C1 segment of cervical spinal cord (tissue), 14 donors: ENCODE results near the gene PTPA.

Source experiments
- DNase-seq, 14 donors: peaks; one replicate each; lab custom pipeline; 2025; lab: John Stamatoyannopoulos, UW

The PTPA gene

DNA sequence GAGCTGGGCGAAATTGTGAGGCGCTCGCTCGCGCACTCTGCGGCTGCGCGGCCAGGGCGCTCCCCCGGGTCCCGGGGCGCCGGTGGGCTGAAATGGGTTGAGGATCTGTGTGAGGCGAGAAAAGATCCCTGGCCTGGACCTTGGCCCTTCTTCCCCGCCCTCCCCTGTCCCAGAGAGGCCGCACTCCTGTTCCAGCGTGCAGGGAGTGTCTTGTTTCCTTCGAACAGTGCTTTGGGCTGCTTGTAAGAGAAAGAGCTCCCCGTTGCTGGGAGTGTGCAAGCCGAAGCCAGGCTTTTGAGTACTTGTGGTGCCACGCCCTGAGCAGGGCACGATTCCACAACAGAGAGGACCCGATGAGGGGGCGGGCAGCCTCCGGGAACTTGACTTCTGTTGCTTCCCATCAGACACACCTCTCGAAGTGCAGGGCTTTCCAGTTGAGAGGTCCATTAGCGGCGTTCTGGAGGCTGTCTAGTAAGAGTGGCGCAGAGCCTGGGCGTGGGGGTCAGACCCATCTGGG is 29.8 kb upstream of the PTPA start:
- DNase-seq: no peak

DNA sequence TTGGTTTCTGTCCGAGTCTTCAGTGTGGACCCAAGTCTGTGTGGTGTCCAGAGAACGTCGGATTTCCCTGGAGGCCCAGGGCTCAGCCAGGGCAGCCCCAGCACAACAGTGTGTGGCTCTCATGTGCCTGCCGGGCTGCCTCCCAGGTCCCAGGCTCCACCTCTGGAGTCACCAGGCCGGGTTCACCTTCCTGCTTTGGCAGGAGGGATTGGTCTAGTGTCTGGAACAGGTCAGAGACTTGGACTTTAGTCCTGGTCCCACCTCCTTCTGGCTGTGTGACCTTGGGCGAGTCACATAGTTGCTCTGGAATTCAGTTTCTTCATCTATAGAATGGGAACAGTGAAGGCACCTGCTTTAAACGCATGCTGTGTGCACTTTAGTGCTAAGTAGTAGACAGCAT is 27.1 kb upstream of the PTPA start:
- DNase-seq: no peak

DNA sequence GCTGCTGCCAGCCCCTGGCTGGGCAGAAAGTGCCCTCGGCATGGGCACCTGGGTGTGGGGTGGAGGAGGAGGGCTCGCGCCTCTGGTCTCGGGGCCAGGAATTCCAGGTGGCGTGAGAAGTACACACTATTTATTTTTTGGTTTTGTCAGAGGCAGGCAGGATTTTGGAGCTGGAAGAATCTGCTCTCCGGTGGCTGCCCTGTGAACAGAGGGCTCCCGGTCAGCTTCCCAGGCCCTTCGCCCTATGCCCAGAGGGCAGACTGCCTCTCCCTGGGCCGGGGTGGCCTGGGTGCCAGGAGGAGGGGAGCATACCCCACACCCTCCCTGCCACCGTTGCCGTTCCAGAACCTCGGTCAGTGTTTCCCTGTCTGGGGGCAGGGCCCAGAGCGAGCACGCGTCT is 22.0 kb upstream of the PTPA start:
- no peak for DNase-seq

DNA sequence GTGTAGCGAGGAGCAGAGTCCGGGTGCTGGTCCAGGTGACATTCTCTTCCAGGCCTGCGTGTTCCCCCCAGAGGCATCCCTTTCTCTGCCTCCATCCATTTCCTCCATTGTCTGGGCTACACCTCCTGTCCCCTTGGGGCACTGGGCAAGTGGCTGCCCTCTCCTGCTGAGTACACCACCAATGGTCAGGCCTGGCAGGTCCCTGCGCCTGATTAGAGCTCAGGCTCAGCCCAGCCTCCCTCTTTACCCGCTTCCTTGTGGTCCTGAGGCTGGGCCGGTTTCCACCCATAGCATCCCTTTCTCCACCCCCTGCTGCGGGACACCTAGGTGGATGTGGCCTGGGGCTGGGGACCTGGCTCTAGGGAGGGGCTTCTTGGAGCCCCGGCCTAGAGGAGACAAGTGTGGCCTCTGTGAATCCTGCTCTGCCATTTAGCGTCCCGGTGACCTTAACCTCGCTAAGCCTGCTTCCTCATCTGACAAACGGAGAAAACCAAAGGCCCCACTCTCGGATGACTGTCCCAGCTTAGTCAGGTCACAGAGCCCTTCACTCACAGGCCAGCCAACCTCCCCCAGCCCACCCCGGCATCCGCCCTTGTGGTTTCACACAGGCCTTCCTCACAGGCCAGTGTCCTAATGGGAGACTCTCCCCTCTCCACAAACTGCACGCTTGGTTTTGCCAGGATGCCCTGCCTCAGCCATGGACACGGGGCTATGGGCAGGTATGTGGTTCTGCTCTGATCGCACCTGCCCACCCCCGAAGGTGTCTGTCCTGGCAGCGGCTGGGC is 17.4 kb upstream of the PTPA start:
- DNase-seq: no peak

DNA sequence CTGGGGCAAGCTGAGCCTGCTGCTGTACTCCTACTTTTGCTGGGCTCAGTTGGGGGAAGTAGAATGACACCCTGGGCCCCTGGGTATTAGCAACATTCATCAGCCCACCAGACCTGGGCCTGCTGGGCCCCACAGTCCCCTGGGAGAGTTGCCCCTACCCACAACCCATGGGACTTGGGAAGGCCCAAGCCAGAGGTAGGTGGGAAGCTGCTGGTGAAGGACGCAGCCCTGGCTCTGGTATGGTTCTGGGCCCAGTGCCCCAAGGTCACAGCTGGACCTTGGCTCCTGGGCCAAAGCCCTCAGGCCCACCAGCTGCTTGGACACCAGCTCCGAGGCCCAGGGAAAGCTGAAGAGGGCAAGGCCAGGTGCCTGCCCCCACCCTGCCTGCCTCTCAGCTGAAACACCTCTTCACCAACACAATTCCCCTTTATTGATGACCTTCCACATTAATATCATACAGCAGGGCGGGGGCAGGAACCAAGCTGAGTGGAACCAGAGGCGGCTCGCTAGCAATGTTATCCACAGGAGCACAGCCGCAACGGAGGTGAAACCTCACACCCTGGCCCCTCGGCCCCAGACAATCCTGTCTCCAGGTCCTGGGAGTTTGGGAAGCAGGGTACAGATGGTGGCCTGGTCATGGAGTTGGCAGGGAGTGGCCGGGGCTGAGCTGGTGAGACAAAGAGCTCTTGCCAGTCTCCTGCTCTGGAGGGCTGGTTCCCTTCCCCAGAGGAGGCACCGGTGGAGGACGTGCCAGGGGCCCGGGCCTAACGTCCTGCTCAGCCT is 16.6 kb upstream of the PTPA start:
- no peak for DNase-seq

DNA sequence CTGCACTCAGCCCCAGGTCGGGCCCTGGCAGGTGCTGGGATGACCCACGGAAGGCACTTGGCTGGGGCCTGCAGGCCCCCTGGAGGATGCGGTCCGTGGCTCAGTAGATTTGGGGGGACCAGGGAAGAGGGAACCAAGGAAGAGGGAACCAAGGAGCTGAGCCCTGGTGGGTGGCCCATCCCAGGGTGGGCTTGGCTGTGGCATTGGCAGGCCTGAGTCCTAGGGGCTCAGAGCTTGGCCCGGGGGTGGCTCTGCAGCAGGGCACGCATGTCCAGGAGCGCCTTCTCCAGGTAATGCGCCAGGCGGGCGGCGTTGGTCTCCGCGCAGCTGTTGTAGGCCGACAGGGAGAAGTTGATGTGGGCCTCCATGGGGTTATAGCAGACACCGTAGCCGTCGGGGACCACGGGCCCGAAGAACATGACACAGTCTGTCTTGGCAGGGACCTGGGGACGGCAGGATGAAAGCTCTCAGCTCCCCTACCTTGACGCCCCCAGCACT is 16.0 kb upstream of the PTPA start:
- no peak for DNase-seq

DNA sequence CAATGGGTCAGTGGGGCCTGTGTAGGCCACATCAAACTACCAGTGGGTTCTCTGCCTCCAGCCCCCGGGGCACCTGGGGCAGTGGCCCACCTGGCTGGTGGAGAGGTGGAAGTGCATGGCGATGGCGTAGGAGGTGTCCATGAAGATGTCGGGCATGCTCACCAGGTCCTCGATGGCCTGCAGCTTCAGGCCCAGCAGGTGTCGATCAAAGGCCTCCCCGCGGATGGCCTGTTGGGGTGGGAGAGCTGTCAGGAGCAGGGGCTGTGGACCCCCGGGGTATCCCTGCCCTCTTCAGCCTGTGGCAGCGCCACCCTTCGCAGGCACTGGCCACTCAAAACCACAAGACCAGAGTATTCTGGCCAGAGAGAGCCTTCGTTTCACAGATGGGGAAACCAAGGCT is 15.3 kb upstream of the PTPA start:
- no peak for DNase-seq

DNA sequence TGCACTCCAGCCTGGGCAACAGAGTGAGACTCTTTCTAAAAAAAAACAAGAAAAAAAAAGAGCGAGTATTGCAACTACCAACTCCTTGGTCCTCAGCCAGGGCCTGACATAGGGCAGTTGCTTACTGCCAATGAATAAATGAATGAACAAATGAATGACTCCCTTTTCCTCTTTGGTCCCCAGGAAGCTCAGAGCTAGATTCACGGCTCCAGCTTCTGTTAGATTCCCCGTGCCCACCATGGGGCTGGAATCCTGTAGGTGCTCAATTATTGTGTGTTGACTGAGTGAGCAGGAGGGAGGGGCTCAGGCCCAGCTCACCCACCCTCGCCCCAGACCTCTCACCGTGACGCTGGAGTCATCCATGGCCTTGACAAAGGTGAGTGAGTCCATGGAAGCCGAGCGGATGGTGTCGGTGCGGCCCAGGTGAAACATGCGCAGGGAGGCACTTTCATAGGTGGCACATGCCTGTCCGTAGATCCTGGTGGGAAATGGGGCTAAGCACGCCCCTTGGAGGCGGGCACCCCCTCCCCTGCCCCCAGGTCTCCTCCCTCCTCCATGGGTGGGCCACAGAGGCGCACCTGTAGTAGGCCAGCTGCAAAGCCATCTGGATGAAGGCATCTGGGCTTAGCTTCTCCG is 13.4 kb upstream of the PTPA start:
- no peak for DNase-seq

DNA sequence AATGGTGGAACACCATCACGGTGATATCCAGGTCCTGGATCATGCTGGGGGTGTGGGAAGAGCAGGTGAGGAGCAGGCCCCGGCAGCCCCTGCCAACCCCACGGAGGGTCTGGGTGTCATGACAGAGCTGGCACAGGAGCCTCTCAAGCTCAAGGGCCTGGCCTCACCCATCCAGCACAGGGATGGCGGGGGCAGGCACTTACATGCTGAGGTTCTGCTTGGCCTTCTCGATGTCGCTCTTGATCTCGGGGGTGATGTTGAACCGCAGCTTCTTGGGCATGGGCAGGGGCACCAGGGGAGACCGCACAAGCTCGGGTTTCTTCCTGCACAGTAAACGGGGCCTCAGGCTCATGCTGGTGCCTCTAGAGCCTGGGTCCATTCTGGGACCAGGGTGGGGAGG is 12.9 kb upstream of the PTPA start:
- DNase-seq: no peak

DNA sequence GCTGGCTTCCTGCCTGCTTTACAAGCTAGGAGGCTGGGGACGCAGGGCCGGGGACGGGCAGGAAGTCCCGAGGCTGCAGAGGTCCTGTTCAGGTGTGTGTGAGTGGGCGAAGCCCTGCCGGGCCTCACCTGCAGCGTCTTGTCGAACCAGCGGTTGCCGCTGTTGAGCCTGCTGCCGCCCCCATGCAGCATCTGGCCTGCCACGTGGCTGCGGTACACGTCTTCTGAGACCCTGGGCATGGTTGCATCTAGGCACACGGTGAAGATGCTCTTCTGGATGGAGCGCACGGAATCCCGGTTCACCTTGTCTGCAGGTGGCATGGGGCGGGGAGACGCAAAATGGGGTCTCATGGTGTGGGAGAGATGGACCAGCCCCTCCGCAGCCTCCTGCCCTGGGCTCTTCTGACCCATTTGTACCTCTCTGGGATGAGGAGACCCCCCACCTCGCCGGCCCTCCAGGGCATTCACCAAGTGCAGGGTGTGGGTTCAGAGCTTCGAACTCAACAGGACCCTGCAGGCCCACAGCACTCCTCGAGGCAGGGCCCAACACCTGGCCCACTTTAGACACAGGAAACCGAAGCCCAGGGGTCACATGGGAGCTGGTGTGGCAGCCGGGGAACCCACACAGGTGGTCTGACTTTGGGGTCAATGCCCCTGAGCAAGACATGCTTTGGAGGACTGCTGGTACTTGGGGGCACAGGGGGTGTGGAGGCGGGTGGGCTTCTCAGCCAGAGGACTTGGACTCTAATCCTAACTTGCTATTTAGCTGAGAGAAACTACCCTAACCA is 10.6 kb upstream of the PTPA start:
- no peak for DNase-seq

DNA sequence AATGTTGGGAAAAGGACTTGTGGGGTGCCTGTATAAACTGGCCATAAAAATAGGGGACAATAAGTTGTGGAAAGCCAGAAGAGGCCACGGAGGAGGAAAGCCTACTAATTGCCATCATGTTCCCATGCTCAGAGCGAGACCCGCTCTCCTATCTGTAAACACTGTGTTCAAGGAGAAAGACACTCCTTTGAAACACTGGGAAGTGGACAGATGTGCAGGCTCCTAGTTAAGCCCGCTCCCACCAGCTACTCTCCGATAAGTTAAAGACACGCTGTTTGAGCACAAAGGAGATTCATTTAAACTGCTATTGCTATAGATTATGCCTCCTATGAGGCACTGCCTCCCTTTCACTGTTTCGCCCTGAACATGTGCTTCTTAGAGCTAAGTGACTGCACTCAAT is 9.9 kb upstream of the PTPA start:
- no peak for DNase-seq

DNA sequence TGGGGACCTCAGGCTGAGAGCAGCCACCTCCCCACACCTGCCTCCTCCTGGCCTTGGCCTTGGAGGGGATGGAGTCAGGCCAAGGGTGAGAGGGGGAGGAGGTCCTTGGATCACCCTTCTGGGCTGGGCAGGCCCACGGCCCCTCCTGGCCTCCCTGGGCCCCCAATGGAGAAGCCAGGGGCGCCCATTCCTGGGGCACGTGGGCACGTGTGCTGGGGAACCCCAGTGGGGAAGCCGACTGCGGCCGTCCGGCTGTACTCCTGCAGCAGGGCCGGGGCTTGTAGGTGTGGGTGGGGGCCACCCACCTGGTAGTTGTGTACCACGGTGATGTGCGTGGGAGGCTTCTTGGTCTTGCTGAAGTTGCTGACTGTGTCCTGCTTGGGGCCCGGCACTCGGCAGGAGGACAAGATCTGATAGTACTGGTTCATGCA is 9.1 kb upstream of the PTPA start:
- no peak for DNase-seq

DNA sequence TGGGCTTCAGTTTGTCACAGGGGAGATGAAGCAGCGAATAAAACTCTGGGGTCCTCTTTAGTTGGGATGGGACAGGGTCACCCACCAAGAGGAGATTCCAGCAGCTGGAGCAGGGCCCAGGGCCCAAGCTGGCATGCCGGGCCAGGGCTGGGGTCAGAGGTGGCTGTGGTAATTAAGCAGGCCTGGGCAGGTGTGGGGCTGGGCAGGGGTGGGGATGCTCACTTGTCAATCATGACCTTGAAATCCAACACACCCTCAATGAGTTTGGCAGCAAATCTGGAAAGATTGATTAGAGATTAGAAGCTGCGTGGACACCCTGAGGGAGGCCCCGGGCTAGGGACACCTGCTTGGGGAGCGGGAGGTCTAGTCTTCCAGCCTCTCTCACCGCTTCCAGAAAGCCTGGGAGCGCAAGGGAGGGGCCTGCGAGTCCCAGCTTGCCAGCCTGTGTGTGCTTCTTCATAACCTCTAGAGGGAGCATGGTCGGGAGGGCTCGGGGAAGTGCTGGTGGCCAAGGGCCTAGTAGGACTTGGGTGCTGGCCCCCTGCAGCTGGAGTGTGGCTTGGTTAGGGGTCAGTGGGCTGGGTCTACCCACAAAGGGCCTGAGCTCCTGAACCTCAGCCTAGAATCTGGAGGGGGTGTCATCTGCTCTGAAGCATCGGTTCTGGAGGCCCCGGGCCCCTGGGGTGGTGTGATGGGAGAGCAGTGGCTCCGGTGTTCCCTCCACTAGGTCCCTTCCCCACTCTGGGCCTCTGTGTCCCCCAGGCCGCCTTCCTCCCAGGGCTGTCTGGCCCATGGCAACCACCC is 8.2 kb upstream of the PTPA start:
- DNase-seq: no peak

DNA sequence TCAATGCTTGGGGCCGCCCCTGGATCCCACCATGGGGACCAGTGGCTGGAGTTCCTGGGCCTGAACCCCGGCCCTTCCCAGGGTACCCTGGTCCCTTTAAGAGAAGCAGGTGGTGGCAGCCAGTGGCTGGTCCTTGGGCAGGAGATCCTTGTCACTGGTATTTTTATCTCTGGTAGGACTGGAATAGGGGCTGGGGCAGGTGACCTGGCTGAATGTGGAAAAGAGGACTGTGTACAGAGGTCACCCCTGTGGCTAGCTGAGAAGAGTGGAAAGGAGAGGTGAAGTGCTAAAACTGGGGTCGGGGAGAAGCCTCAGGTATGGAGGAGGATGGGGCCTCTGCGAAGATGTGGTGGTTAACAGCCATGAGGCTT is 7.6 kb upstream of the PTPA start:
- no peak for DNase-seq

DNA sequence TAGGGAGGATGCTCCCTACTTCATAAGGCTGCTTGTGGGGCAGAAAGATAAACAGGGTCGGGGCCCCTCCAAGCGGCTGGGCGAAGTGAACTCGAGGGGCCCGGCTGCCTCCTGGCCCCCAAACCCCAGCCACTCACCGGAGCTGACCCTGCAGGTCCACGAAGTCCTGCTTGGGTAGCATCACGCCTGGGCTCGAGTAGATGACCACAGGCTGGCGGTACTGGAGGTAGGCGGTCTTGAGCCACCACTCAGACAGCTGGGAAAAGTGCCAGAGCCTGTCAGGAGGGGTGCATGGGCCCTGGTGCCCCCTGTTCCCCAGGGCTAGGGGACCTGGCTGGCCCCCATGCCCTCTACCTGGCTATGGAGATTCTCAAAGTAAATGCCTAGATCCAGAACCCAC is 7.2 kb upstream of the PTPA start:
- no peak for DNase-seq

DNA sequence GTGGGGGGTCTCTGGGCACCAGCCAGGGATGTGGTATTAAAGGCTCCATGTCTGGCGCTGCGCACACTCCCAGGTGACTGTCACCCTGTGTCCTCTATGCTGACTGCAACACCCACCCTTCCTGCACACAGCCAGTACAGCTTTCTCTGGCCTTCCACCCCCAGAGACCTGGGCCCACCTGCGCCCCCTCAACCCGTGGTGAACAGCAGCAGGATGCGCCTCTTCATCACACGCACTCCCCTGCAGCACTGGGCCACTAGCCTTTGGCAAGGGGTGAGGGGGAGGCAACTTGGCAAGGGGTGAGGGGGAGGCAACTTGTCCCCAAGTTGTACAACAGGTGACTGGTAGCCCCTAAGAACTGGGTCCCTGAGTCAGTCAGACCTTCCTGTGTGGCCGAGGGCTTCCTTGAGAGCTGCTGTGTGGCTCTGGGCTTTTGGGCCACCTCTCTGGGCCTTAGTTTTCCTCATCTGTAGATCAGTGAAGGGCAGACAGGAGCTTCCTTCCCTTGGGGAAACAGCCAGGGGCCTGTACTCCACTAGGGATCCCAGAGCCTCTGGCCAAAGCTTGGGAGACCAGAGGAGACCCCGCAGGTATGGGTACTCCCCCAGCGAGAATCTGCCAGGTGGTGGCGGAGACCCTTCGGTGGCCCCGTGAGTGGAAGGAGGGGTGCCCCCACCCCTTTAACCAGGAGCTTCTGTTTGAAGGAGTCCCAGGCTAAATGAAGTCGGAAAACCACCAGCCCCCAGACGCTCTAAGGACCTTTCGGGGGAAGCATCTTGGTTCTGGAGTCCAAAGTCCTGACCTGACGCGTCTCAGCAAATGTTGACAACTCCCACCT is 5.1 kb upstream of the PTPA start:
- DNase-seq: no peak

DNA sequence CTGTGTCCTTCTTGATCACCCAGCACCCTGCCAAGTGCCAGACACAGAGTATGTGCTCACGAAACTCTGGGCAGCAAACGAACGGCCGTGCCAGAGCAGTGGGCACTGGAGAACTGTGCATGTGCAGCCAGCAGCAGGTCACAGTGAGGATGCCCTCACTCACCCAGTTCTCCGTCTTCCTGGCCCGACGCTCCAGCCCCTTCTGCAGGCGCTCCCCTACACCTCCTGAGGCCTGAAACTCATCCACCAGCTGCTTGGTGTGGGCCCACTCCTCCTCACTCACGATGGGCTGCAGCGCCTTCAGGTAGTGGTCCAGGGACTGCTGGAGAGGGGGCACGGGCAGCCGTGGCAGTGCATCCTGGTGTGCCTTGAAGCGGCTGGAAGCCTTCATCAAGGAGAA is 3.6 kb upstream of the PTPA start:
- DNase-seq: no peak

DNA sequence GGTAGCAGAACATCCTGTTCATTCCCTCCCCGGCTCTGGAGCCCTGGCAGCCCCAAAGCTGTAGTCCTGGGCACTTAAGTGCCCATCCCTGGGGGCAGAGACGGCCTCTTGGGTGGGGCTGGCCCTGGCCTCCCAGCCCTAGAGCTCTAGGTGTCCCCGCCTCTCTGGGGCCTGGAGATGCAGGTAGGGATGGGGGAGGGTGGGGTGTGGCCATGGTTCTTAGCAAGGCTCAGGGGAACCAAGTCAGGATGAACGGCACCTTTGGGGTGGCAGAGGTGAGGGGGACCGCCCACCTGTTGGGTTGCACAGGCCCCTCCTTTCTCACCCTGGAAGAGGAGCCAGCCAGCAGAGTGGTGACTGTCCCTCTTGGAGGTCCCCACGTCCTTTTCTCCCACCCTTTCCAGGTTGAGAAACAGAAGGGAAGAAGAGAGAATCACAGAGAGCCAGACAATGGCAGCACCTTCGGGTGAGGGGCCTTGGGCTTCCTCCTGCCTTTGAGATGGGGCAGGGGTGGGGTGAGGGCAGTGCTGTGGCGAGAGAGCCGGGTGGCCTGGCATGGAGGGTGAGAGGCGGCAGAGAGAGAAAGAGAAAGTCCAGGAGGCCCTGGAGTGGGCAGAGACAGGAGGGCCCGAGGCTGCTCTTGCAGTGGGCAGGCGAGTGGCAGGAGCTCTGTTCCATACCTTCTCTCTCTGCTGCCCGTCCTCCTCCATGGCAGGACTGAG is 3.0 kb upstream of the PTPA start:
- DNase-seq: no peak
